GM19328 (cell line): ENCODE data around the gene IQCK.

Source experiments
- ATAC-seq: cut with Tn5 transposase; IDR thresholded peaks from one replicate; pipeline ENCODE4 v1.9.1; 2021; ENCODE audit warnings: mild to moderate bottlenecking, moderate library complexity; ENCODE audit not compliant: unreplicated experiment

Gene IQCK

GRCh38 chr16:19831678-19832077 lies 113.6 kb downstream of the IQCK start:
- no peak for ATAC-seq

- ATAC-seq = no peak
These were observed 115.1 kb downstream of the IQCK start for GRCh38 chr16:19833176-19833575.

GRCh38 chr16:19833581-19833980 lies 115.5 kb downstream of the IQCK start:
- ATAC-seq = no peak

GRCh38 chr16:19835196-19835595 lies 117.1 kb downstream of the IQCK start:
- ATAC-seq = no peak

GRCh38 chr16:19835968-19836421 lies 117.9 kb downstream of the IQCK start:
- no peak for ATAC-seq

GRCh38 chr16:19837331-19837980 lies 119.4 kb downstream of the IQCK start:
- ATAC-seq = no peak

GRCh38 chr16:19837984-19838707 lies 120.1 kb downstream of the IQCK start:
- ATAC-seq = no peak

- ATAC-seq = no peak
These were observed 122.5 kb downstream of the IQCK start for GRCh38 chr16:19840524-19841110.

- no peak for ATAC-seq
These were observed 123.1 kb downstream of the IQCK start for GRCh38 chr16:19841184-19841583.

- ATAC-seq = no peak
These were observed 124.5 kb downstream of the IQCK start for GRCh38 chr16:19842426-19843157.

GRCh38 chr16:19843371-19843770 lies 125.3 kb downstream of the IQCK start:
- ATAC-seq = no peak

GRCh38 chr16:19844945-19845641 lies 127.0 kb downstream of the IQCK start:
- no peak for ATAC-seq

GRCh38 chr16:19846436-19846835 lies 128.4 kb downstream of the IQCK start:
- ATAC-seq = no peak

- ATAC-seq = no peak
These were observed 130.7 kb downstream of the IQCK start for GRCh38 chr16:19848756-19849155.

GRCh38 chr16:19850131-19850817 lies 132.2 kb downstream of the IQCK start:
- no peak for ATAC-seq

GRCh38 chr16:19851476-19851875 lies 133.4 kb downstream of the IQCK start:
- ATAC-seq = no peak

GRCh38 chr16:19853132-19853741 lies 135.2 kb downstream of the IQCK start:
- ATAC-seq = no peak

GRCh38 chr16:19853742-19854542 lies 135.9 kb downstream of the IQCK start:
- ATAC-seq = no peak

GRCh38 chr16:19854543-19854876 lies 136.4 kb downstream of the IQCK start:
- ATAC-seq = no peak
